ENCODE measurements around the gene NFIC.
A peak's percentile ranks its signal among the peaks of the same experiment; 100 is the strongest.
"Not testable (repeated sequence)": the region's sequence is repeated elsewhere in the genome, so short reads cannot be mapped to it uniquely, and the experiment has no call there.

The NFIC gene
- 7.0 to 19.7 (median 8.2) reads per million in 3 experiments for total RNA-seq

DNA sequence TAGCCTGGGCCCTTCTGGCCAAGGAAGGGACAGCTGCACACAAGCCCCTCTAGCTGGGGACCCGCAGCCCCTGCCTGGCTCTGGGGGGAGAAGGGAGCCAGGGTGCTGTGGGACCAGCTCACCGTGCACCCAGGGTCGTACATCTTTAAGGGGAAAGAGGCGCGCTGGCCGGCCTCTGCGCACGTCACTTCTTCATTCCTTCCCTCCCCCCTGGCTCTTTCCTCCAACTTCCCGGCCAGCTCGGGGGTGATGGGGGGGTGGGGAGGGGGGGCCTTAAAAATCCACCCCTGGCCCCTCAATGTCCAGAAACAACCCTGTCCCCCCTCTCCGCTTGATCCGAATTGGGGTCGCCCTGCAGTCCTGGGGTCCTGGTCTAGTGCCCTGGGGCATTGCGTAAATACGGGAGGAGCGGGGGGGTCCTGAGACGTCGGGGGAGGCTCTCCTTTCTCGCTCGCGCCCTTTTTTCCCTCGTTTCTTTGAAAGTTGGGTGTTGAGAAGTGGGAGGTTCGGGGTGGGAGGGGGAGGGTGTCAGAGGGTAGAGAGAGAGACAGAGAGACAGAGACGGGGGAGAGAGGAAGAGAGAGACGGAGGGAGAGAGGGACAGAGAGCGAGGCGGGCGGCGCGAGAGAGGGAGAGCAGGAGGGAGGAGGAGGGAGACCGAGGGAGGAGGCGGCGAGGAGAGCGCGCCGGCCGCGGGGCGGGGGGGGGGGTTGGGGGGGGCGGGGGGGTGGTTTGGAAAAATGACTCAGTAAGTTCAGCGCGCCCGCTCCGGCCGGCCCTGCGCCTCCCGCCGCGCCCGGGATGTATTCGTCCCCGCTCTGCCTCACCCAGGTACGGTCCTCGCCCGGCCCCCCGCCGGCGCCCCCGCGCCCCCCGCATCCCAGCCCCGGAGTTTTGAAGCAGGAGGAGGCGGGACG, at the start of gene NFIC:
TSS of gene NFIC (plus strand) at position 748 of the 917 bp plus-strand sequence. CDS start at position 802, 54 bp downstream.
- DNase-seq: no peak

DNA sequence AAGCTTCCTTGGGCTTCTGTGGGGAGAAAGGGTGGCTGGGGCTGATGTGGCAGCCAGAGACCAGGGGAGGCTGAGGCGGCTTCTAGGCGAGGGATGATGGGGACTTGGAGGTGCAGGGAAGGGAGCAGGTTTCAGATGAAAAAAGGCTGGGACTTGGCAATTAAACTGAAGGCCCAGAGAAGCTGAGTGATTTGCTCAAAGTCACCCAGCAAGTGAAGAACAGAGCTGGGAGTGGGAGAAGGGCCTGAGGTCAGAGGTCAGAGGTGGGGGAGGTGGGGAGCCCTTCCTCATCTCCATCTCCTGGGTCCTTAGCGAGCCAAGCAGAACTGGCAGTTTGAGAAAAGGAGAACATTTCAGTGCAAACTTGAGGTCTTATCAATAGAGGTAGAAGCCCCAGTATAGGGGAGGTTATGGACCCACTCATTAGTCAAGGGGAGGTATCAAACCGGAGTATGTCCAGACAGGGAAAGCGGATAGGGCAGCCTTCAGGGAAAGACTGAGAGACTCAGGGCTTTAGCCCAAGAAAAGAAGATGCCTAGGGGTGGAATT, 49.6 kb upstream of the NFIC start:
- no peak for DNase-seq

DNA sequence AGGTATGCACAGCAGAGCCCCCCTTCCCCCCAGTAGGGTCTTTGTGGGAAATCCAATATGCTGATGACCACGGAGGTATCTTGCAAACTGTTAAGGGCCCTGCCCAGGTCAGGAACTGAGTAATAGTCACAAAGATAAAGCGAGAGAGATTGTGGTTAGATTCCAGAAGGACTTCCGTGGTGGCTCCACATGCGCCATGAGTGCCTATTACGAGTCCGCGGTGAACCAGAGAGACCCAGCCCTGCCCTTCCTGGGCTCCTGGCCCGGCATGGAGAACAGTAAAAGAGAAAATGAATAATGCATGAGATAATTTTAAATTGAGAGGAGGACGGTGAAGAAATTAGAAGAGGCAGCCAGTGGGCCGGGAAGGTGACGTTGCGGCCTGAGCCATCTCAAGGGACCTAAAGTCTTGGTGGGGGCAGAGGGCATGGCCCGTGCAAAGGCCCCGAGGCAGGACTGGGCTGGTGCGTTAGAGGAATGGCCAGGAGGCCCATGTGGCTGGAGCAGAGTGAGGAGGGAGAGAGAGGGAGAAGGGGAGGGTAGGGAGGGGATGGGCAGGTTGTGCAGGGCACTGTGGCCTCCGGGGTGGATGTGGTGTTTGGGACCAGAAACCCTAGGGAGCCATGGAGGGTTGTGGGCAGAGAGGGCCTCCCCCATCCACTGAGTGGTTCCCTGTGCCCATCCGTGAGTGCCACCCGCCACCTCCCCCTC, 46.6 kb upstream of the NFIC start:
- DNase-seq: no peak

DNA sequence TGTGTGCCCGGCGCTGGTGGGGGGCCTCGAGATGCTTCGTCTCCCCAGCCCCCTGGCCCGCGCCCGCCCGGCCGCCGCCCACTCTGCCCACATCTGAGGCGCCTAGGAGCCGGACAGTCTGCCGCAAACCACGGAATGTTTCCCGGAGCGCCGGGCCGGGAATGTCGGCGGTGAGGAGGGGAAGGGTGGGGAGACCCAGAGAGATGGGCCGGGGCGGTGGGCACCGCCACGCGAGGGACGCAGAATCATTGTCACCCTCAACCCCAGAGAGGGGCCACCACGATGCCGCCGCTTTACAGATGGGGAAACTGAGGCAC, 46.1 kb upstream of the NFIC start:
- DNase-seq: no peak

DNA sequence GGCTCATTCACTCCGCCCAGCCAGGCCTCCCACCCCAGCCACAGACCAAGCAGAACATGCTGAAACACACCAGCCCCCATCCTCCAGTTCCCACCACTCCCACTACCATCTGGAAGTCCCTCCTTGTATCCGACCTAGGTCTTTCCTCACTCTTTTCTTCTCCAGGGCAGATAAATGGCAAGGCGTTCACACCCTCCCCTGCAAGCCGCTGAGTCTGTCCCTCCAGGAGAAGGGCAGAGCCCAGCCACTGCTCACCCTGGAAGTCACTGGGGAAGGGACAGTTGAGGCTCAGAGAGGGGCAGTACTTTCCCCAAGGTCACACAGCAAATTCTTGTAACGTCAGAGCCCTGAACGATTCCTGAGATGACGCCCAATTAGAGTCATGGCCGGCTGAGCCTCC, 45.5 kb upstream of the NFIC start:
- no peak for DNase-seq

DNA sequence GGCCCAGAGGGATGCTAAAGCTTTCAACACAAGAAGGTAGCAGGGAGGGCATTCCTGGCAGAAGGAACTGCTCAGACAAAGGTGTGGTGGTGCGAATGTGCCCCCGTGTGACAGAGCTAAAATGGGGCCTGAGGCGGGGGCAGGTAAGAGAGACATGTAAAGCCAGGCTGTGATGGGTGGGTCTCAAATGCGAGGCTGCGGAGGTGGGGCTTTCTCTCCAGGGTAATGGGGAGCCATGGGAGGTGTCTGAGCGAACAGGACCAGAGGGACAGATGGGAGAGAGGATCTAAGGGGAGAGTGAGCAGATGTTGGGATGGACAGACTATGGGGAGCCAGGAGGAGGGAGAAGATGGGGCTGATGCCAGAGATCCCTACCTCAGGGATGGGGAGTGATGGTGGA, 44.7 kb upstream of the NFIC start:
- DNase-seq: no peak

DNA sequence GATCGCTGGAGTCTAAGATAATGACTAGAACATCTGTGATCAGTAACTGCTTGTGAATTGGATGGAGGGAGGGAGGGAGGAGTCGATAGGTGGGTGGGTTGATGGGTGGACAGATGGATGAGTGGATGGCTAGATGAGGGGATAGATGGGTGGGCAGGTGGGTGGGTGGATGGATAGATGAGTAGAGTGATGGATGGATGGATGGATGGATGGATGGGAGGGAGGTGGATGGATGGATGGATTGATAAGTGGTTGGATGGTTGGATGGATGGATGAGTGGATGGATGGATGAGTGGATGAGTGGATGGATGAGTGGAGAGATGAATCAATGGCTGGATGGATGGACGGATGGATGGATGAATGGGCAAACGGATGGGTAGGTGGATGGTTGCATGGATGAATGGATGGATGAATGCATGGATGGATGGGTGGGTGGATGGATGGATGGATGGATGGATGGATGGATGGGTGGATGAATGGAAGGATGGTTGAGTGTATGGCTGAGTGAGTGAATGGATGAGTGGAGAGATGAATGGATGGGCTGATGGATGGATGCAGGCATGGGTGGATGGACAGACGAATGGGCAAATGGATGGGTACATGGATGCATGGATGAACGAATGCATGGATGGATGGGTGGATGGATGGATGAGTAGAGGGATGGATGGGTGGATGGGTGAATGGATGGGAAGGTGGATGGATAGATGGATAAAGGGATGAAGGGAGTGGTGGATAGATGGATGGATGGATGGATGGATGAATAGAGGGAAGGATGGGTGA, 44.0 kb upstream of the NFIC start:
- DNase-seq: no peak

DNA sequence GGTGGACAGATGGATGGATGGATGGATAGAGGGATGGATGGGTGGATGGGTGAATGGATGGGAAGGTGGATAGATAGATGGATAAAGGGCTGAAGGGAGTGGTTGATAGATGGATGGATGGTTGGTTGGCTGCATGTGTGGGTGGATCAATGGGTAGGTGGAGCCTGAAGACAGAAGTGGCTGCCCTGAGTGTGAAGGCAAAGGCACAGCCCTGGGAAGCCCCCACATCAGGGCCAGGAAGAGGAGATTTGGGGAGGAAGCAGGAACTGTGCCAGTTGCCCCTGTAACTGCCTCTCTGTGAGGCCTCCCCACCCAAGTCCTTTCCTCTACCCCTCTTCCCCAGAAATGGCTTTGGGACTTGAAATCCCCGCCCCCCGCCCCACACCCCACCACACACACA, 43.4 kb upstream of the NFIC start:
- DNase-seq: no peak

DNA sequence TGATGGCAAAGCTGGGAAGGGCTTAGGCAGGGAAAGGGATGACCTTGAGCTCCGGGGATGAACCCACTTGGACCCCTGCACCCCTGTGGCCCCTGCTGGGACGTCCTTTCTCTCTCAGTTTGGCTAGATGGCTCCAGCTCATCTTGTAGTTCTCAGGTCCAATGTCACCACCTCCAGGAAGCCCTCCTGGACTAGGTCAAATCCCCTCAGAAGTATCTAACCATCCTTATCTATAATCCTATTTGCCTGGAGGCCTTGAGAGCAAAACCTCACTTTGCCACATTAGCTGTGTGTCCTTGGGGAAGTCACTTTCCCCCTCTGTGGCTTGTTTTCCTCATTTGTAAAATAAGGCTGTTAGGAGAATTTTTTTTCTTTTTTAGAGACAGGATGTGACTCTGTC, 42.7 kb upstream of the NFIC start:
- DNase-seq: no peak

DNA sequence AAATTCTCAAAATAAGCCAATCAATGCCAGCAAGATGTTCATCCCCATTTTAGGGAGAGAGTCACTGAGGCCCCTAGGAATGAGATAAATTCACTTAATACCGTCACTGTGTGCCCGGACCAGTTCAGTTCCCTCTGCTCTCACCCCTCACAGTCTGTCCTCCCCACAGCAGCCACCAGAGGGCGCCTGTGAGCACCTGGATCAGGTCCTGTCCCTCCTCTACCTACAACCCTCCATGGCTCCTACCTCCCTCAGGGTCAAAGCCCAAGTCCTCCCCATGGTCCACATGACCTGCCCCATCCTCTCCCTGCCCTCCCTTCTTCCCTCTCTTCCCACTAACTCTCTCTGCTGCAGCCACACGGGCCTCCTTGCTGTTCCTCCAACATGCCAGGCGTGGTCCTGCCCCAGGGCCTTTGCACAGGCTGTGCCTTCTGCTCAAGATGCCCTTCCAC, 42.0 kb upstream of the NFIC start:
- DNase-seq: peak; percentile 47

DNA sequence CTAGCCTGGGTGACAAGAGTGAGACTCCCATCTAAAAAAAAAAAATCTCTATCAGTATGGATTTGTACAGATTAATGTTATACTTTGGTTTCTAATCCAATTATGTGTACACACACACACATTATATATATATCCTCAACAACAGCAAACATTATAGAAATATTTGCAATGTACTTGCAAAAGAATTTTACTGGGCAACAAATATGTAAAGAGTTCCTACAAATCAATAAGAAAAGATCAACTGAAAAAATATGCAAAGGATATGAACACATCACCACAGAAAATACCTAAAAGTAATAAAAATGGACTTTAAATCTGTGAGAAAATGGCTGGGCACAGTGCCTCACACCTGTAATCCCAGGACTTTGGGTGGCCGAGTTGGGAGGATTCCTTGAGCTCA, 40.9 kb upstream of the NFIC start:
- no peak for DNase-seq

DNA sequence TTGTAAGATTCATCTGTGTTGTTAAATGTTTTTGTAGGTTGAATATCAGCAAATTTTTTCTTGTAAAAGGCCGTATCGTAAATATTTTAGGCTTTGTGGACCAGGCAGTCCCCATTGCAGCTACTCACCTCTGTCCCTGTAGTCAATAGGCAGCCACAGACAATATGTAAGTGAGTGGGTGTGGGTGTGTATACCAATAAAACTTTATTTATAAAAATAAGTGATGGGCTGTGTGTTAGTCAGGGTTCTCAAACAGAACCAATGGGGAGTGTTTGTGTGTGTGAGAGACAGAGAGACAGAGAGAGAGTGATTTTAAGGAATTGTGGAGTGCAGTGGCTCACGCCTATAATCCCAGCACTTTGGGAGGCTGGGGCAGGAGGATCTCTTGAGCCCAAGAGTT, 37.6 kb upstream of the NFIC start:
- DNase-seq: no peak

DNA sequence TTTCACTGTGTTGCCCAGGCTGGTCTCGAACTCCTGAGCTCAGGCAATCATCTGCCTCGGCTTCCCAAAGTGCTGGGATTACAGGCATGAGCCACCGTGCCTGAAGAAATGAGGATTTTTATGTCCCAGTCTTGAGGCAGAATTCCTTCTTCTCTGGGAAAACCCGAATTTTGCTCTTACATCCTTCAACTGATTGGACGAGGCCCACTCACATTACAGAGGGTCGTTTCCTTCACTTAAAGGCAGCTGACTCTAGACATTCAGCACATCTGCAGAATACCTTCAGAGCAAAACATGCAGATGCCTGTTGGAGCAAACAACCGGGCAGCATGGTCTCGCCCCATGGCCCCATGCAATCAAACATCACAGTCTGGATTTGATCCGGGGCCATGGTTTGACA, 36.3 kb upstream of the NFIC start:
- no peak for DNase-seq

DNA sequence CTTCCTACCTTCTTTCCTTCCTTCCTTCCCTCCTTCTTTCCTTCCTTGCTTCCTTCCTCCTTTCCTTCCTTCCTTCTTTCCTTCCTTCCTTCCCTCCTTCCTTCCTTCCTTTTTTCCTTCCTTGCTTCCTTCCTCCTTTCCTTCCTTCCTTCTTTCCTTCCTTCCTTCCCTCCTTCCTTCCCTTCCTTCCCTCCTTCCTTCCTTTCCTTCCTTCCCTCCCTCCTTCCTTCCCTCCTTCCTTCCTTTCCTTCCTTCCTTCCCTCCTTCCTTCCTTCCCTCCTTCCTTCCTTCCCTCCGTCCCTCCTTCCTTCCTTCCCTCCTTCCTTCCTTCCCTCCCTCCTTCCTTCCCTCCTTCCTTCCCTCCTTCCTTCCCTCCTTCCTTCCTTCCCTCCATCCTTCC, 34.2 kb upstream of the NFIC start:
- DNase-seq: not testable (repeated sequence)

DNA sequence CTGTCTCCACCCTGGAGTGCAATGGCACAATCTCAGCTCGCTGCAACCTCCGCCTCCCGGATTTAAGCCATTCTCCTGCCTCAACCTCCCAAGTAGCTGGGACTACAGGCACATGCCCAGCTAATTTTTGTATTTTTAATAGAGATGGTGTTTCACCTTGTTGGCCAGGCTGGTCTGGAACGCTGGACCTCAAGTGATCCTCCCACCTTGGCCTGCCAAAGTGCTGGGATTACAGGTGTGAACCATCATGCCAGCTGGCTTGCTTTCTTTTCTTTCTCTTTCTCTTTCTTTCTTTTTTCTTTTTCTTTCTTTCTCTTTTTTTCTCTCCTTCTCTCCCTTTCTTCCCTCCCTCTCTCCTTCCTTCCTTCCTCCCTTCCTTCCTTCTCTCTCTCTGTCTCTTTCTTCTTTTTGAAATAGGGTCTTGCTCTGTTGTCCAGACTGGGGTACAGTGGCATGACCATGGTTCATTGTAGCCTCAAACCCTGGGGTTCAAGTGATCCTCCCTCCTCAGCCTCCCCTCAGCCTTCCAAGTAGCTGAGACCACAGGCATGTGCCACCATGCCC, 33.3 kb upstream of the NFIC start:
- no peak for DNase-seq

DNA sequence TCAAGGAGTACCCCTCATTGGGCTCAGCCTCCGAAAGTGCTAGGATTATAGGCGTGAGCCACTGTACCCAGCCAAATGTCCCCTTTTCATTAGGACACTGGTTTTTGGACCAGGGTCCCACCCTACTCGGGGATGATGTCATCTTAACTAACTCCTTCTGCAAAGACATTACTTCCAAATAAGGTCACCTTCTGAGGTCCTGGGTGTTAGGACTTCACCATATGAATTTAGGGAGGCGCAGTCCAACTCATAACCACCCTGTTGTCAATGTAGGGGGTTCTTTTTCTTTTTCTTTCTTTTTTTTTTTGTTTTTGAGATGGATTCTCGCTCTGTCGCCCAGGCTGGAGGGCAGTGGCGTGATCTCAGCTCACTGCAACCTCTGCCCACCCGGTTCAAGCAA, 32.7 kb upstream of the NFIC start:
- no peak for DNase-seq

DNA sequence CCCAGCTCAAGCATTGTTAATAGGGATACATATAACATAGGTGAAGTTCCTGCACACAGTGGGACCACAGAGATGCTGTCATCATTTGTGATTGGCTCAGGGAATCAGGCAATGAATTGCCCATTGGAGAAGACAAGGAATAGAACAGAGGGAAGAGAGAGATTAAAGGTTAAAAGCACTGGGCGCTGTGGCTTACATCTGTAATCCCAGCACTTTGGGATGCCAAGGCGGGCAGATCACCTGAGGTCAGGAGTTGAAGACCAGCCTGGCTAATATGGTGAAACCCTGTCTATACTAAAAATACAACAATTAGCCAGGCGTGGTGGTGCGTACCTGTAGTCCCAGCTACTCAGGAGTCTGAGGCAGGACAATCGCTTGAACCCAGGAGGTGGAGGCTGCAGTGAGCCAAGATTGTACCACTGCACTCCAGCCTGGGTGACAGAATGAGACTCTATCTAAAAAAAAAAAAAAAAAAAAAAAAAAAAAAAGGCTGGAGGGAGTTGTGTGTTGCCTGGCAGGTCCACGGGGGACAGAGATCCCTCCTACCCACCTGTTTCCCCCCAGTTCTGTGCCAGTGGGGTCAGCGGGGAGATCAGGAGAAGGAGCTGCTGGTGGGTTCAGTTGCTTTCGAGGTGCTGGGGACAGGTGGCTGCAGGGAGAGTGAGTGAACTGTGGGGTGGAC, 31.5 kb upstream of the NFIC start:
- DNase-seq: not testable (repeated sequence)

DNA sequence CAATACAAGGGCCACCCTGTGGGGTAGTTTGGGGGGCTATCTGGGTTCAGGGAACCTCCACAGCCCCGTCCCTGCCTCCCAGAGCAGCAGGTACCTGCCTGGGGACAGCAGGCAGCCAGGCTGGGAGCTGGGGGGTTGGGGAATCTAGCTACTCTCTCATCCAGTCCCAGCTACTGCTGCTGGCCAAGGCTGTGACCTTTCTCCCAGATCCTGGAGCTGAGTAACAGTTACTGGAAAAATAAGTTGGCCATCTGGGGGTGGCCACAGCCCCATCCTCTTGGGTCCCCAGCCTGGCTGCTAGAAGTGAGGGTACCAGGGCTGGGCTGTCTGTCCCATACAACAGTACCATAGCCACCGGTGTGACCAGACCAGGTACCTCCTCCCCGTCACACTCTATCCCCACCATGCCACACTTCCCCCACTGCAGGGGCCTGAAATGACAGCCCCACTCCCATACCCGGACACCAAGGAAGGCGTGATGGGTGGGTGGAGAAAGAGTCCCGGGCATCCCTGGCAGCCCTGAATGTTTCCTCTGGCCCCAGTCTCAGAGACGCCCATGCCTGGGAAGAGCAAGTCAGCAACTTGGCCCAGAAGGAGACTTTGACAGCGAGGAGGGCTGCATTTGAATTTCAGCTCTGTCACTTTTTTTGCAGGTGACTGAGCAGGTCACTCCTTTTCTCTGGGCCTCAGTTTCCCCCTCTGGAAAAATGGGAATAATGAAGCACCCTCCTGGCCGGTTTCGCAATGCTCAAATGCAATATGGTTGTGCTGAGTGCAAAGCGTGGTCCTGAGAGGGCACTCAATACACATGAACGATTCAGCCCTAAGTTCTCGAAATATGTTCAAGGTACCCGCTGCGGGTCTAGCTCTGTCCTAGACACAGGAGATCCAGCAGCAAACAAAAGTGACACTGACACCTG, 30.7 kb upstream of the NFIC start:
- DNase-seq: no peak

DNA sequence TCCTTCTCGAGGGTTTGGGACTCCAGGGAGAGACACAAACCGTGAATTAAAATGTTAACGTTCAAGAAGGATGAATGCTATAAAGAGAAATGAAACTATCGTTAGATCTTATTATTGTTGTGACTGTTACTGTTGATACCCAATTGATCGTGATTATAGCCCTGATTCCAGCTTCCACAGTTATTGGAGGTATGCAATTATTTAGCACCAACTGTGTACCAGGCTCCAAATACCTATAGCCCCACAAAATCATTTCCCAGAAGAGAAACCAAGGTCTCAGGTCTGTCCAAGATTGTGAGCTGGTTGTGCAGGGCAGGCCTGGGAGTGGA, 30.1 kb upstream of the NFIC start:
- DNase-seq: no peak

DNA sequence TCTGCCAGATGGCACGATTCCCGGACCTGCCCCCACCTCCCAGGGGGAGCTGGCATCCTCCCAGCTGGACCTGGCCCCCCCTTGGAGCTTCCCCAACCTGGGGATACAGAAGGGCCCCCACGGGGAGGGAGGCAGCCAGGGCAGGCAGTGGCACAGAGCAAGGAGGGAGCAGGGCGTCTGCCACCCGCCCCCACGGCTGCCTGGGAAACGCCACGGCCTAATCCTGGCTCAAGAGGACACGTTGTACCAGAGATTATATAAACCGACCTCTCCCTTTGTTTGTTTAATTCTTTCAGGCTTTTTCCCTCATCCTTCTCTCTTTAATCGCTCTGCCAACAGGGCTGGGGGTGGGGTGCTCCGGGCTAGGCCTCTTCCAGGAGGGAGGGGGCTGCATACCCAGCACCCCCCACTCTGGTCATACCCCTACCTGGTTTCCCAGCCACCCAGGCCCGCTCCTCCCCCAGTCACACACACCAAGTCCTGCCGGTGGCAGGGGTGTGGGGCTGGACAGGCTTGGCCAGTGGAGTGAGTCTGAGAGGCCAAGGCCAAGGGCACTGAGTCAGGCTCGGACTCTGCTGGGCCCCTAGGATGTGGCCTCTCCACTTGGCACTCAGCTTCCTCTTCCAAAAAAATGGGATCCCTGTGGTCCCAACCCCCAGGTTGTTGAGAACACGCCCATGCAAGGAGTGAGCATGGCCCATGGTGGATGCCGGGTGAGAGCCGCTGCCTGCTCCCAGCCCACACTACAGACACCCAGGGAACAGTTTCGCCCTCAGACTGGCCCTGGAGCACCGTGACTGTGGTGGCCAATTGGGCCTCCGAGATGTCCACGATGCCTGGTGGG, 29.5 kb upstream of the NFIC start:
- DNase-seq: no peak
